ENCODE data around the gene KSR1.
A peak's percentile ranks its signal among the peaks of the same experiment; 100 is the strongest.

Gene KSR1

DNA sequence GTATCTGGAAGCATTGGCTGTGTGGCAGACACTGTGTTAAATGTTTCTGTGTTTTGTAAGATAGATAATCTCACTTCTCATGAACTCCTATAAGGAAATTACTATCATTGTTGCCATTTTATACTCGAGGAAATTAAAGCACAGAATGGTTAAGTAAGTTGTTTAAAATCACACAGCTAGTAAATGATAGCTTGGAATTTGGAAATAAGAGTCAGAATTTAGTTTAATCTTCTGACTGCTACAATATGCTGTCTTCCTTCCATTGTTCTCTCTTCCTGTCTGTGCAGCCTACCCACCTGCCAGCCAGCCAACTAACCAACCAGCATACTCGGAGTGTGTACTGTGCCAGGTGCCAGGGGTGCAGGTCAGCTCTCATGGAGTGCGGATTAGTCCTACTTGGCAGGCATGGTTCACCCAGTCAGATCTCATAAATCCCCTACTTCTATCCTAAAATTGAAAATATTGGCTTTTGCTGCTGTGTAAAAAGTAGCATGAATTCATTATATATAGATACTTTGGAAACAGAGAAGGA, 94.8 kb downstream of the KSR1 start:
- no peak for DNase-seq (ENCODE audit: low read depth in 2 of 2)

DNA sequence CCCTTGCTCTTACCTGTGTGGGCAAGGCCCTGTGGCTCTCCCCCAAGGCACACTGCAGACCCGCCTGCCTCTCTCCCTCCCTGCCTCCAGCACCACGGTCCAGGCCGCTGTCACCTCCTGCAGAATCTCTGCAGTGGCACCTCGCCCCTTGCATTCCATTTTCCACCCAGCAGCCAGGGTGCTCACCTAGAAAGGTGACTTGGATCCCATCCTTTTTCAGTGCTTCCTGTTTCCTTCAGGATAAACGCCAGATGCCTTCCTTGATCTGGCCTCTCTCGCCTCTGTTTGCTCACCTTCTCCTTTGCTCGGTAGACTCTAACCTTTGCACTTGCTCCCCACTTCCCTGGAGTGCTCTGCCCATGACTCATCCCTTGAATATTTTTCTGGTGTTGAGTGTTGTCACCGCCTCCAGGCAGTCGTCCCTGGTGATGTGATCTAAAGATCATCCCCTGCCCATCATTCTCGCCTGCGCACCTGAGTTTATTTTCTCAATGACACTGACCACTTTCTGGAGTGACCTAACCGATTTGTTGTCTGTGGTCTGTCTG, 95.5 kb downstream of the KSR1 start:
- DNase-seq (ENCODE audit: low read depth in 2 of 2), result no peak

DNA sequence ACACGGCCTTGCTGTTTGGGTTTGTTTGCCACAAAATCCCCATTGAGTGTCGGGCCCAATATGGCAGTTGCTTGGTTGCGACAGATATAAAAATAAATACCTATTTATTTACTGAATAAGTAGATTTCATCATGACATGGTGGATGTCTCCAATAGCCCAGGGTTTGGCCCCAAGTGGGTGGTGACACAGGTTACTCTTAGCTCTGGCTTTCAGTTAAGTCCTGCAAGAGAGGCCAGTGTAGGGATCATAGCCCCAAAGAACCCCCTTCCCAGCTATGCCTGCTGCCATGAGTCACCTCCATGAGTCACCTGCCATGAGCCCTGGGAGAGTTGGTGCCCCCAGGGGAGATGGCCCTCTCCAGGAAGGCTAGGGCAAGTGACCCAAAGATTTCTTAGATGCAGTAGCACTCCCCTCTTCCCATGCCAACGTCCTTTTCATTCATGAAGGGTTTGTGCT, 96.1 kb downstream of the KSR1 start:
- no peak for DNase-seq (ENCODE audit: low read depth in 2 of 2)

DNA sequence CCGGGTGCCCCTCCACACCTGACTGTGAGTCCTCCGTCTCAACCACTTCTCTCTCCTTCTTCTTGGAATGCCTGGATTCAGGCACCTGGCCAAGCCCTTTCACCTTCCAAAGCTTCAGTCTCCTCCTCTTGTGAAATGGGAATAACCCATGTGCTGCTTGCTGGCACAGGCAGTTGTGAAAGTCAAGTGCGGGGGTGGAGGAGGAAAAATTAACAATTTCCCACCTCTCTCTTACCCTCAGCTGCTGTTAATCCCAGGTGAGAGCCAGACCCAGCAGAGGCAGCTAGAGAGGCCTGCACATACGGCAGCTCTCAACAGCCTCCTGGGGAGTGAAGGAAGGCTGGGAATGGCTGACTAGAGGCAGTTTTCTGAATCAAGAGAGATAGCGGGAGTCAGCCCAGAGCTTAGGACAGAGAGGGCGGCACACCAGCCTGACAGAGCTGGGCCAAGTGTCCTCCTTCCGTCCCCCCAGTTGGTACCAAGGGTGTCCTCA, 96.8 kb downstream of the KSR1 start:
- DNase-seq (ENCODE audit: low read depth in 2 of 2), result no peak

DNA sequence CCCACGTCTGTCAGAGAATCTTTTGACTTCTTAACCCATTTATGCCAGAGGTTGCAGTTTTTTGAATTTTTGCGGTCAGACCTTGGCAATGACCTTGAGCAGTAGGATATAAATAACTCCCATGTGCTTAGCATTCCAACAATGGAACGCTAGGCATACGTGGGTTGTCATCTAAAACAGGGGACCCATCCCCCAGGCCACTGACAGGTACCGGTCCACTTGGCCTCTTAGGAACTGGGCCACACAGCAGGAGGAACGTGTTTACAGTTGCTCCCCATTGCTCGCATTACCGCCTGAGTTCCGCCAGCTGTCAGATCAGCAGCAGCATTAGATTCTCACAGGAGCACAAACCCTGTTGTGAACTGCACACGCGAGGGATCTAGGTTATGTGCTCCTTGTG, 97.9 kb downstream of the KSR1 start:
- DNase-seq (ENCODE audit: low read depth in 2 of 2), result no peak

DNA sequence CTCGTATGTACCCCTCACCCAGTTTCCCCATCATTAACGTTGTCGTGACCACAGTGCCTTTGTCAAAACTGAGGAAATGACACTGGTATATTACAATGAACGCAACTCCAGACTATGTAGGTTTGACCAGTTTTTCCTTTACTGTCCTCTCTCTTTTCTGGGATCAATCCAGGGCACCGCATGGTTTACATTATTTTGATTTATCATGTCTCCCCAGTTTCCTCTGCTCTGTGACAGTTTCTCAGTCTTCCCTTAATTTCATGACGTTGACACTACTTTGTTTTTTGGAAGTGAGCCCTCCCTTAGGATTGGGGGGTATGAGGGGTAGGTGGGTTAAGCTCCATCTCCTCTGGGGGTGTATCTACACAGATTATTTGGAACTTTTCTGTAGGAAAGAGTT, 98.7 kb downstream of the KSR1 start:
- no peak for DNase-seq (ENCODE audit: low read depth in 2 of 2)

DNA sequence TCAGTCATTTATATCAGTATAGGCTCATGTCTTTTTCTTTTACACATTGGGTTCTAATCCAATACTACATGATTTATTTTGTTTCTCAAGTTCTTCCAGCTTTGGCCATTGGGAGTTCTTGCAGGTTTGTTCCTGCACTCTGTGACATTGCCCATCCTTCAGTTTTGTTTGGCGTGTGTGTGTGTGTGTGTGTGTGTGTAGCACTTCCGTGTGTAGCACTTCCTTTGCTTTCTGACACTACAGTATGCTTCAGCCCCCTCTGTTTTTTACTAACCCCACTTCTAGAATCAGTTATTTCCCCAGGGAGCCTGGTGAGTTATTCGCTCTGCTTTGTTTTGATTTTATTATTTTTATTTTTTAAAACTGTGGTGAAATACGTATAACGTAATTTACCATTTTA, 99.1 kb downstream of the KSR1 start:
- no peak for DNase-seq (ENCODE audit: low read depth in 2 of 2)

DNA sequence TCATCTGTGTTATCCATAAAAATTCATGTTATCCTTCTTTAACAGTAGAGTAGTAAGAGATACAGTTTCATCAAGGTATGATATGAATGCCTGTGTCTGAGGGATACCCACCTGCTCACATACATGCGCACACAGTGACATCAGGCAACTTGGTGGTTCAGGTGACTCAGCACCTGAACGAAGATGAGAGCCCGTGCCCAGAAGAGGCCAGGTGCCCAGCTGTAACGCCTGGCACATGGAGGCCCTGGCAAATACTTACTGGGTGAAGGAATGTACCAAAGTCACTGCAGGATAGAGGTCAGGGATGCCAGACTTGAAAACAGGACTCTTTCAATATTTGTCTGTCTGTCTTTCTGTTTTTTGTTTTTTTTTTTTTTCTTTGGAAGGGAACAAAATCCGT, 102.1 kb downstream of the KSR1 start:
- DNase-seq (ENCODE audit: low read depth in 2 of 2), result no peak

DNA sequence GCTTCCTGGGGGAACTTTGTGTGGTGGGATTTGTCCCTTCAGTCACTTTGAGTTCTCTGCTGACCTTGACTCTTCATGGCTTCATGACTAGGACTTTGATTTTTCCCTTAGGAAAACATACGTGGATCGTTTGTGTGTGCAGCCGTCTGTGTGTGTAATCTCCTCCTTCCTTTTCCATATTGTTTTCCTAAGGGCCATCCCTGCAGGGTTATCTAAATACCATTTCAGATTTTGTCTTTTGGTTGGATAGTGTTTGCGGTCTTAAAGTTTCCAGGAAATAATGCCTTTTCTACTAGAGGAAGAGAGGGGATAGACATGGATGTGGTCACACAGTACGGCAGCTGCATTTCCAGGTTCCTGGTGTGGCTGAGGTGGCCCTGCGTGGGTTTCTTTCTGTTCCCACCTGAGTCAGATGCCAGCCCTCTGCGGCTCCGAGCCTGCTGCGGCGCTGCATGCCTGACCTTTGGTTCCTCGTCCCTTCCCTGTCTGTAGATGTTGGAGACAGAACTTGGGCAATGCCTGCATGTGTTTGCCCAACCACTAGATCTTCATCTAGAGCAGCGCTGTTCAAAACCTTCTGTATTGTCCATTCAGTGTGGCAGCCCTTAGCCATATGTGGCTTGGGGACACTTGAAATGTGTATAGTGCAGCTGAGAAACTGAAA, 102.7 kb downstream of the KSR1 start:
- no peak for DNase-seq (ENCODE audit: low read depth in 2 of 2)

DNA sequence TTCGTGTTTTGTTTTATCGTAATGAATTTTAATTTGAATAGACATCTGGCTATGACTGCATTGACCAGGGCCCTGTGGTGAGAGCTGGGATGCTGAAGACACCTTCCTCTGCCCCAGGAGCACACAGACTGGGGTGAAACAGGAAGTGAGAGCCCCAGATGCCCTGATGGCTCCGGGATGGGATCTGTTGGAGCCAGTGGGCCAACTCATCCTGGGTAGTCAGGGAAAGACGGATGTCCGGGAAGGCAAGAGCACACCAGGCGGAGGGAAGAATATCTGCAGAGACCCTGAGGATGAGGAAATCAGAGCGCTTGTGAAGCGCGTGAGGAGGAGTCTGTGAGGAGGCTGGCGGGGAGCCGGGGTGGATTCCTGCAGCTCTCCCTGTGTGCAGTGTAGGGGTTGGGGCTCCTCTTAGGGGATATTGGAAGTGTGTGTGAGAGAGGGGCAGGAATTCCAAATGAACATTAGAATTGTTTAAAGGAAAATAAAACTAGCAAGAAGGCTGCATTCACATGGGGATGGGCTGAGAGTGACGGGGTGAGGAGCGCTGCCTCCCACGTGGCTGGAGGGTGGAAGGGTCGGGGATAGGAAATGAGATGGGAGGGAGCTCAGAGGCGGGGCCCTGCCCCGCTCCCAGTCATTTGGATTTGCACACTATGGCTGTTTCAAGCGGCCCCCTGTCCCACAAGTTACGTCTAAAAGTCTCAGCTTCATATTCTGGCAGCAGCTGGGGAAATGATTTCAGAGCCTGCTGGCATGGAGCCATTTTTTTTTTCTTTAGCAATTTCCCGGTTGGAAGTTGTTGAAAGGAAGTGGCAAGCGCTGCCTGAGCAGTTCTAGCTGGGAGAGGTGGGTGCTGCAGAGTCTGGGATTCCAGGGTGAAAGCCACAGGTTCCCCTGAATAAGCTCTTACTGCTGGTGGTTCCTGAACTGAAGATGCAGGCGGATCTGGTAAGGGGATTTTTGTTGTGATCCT, 103.5 kb downstream of the KSR1 start:
- DNase-seq (ENCODE audit: low read depth in 2 of 2), result no peak

DNA sequence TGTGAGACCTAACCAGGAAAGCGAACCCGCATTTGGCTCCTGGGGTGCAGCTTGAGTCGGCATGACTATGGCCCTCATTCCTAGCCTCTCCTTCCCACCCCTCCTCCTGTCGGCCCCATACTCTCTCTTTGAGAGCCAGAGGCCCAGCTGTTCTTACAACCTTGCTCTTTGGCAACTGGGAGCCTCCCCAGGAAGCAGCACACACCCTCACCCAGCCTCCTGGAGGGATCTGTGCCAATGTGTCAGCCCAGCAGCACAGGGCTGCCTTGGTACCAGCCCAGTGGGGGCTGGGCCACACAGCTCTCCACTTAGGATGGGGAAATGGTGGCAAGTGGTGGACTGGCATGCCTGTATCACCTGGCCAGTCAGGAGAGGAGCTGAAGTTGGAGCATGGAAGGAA, 104.4 kb downstream of the KSR1 start:
- no peak for DNase-seq (ENCODE audit: low read depth in 2 of 2)

DNA sequence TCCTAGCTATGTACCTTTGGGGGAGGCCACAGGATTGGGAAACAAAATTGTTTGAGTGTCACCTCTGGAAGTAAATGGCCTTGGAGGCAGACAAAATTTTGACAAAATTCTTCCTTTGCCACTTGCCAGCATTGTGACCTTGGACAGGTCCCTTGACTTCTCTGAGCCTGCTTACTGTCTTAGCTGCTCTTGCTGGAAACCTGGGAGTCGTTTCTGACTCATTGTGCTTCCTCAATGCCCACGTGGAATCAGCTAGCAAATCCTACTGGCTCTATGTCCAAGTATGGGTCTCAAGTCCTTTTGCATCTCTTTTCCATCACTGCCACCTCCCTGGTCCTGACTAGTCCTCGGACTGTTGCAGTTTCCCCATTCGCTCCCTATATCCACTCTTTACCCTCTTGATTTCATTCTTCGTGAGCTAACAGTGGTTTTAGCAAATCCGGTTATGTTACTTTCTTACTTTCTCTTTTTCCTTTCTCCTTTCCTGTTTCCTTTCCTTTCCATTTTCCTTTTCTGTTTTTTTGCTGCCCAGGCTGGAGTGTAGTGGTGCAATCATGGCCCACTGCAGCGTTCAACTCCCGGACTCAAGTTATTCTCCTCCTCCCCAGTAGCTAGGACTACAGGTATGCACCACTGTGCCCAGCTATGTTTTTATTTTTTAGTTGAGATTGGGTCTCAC, 106.7 kb downstream of the KSR1 start:
- no peak for DNase-seq (ENCODE audit: low read depth in 2 of 2)

DNA sequence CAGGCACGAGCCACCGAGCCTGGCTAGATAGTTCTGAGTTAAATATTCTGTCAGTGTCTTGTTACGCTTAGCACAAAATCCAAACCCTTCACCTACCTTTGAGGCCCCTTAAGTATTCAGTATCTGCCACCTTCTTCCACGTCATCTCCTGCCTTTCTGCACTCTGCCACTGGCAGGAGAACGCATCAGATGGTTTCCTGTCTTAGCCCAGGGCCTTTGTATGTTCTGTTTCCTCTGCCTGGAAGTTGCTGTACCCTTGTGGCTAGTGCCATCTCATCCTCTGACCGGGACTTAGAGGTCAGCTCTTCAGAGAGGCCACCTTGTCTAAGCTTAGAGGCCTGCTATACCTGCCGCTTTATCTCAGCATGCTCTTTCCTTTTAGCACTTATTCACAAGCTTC, 107.3 kb downstream of the KSR1 start:
- DNase-seq (ENCODE audit: low read depth in 2 of 2), result no peak

DNA sequence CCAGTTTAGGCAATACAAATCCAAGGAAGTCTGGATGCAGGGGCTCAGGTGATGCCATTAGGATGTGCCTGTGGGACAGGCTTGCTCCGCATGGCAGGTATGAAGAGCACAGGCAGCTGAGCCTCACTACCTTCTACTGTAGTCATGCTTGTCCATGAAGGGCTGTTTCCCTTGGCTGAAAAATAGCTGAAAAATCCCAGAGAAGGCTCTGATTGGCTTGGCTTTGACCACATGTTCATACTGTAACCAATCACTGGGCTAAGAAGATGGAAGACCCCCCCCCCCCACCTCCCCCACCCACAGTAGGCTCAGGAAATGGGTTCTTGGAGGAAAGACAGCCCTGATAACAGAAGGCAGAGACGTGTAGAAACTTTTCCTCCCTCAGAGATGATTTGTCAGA, 108.2 kb downstream of the KSR1 start:
- no peak for DNase-seq (ENCODE audit: low read depth in 2 of 2)

DNA sequence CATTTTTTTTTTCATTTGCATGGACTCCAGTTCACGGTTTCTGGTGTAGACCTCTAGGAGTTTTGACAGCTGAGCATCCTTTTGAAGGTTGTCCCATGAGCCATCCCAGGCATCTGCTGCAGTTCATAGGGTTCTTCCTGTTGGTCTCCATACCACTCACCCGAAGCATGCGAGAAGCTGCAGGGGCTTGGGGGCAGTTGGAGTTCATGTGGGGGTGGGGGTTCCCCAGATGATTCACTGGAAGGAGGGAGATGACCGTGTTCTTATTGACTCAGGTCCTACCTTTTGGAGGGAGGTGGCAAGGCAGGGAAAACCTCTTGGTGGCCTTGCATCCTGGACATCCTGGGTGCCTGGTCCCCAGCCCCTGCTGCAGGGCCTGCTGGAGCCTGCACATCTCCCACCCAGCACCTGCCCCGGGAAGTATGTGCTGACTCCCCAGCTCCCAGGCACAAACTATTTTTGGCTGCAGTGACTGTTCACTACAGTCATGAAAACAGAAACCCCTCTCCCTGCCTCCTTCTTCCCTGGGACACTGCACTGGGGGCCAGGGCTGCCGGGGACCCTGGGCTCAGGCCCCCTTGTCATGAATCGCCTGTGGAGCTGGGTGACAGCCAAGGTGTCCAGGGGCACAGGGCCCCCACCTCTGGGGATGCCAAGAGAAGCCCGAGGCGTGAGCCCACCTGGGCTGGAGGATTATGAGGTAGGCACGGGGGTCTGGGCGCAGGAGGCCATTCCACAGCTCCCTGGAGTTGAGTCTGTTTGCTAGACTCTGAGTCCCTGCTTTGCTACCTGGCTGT, 109.8 kb downstream of the KSR1 start:
- DNase-seq (ENCODE audit: low read depth in 2 of 2), result no peak

DNA sequence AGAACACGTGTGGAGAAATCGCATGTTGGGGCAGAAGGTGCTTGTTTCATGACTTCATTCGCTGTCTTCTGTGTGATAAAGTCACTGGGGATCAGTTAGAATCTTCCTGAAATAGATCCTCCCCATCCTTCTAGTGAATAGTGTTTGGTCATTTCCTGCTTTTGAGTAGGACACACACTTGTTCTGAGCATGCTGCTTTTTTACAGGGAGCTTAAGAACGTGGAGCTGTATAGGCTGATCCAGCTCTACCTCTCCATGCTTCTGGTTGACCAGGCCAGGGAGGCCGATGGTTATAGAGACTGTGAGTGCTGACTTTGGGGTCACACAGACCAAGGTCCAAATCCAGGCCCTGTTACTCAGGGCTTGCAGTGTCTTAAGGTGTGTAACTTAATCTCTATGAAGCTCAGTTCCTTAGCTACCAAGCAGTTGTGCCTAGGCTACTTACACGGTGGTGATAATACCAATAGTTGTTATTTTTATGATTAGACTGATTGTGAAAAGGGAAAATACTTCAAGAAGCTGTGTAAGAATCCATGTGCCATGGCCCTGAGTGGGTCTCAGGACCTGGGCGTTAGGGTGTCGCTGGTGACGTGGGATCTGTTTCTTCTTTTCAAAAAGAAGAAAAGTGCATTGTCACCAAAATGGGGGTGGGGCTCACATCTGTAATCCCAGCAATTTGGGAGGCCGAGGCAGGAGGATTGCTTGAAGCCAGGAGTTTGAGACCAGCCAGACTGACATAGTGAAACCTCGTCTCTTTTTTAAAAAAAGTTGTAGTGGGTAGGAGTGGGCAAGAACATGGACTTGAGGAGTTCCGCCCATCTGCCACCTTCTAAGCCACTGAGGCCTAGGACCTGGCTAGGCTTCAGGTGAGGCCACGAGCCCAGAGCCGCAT, 110.7 kb downstream of the KSR1 start:
- DNase-seq (ENCODE audit: low read depth in 2 of 2), result no peak

DNA sequence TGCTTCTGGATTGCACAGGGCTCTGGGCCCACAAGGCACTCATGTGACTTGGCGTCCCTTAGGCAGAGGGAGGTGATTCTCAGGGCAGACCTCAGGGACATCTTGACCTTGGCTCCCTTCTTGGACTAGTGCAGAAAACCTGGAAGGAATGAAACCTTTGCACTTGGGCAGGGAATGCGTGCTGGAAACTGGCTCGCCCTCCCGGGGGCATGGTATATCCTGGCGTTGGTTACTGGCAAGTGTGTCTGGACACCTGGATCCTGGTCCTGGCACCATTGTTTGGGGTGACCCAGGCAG, 111.3 kb downstream of the KSR1 start:
- DNase-seq (ENCODE audit: low read depth in 2 of 2), result no peak

DNA sequence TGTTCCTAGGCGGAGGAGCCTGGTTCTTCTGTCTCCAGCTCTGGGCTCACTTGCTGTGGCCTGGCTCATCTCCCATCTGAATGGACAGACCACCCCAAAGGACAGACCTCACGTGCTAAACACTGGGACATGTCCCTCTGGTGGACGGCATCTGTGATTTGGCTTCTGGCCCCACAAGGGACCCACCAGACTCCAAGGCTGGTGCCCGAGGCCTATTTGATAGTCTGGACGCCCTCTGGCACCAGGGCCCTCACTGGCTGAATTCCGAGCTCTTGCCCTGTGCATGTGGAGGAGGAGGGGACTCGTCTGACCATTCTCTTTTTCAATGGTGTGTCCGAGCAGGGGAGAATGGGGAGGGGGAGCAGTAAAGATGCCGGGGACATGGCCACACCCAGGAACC, 112.0 kb downstream of the KSR1 start:
- DNase-seq (ENCODE audit: low read depth in 2 of 2), result no peak

DNA sequence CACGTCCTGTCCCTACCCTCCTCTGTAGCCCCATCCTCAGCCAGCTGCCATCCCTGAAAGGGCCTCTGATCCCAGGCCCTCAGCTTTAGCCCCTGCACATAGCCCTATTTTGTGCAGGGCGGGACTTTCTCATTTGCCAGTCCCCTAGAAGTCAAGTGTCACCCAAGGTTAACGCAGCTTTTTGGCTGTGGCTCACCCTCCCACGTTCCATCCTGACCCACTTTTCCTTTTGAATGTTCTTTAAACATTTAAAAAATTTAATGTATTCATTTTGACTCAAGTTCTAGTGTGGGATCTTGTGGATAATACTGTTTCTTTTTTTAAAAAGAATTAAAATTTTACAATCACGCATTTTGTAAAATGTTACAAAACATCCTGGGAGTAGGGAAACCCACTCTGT, 112.6 kb downstream of the KSR1 start:
- DNase-seq (ENCODE audit: low read depth in 2 of 2), result no peak

DNA sequence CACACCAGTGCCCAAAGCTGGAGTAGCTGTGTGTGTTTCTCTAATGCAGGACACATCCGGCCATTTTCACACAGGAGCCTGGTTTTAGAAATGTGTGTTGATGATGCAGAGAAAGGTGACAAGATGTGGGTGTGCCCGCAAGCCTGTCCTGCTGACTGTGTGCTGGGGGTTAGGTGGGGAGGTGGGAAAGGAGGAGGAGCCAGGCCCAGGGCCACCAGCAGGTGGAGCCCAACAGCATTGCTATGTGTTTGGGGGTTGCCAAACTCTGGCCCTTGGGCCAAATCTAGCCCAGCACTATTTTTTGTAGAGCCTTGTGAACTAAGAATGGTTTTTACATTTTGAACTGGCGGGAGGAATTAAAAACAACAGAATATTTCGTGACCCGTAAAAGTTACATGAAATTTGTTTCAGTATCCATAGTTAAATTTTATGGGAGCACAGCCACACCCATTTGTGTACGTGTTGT, 113.0 kb downstream of the KSR1 start:
- DNase-seq (ENCODE audit: low read depth in 2 of 2), result peak; percentile 17 to 38

Measured in stimulated activated CD4-positive, alpha-beta T cell treated with anti-CD3 and anti-CD28 coated beads, Interleukin-1b, Interleukin-23, amount 100 ng/mL, for 4 hours (primary cell).